ENCODE measurements around the gene MAN2A2. TPM values are rescaled to one million over a fixed set of nuclear protein-coding genes. Genes with fewer than 3 reads are reported as not detected.

Gene MAN2A2
- total RNA-seq, 1 donor from 2014 or later = 94.0 TPM

Other genes with a start within 250 kb of the MAN2A2 start
- 1.5 TPM for gene BLM, start 186.0 kb upstream of the MAN2A2 start, total RNA-seq
- 104 TPM for gene FURIN, start 34.7 kb upstream of the MAN2A2 start, total RNA-seq
- gene FES, start 18.8 kb upstream of the MAN2A2 start, total RNA-seq = 48.0 TPM
- 12.4 TPM for gene HDDC3, start 29.2 kb downstream of the MAN2A2 start, total RNA-seq
- gene UNC45A, start 32.0 kb downstream of the MAN2A2 start, total RNA-seq = 60.9 TPM
- gene RCCD1, start 51.6 kb downstream of the MAN2A2 start, total RNA-seq = 8.6 TPM
- 4.6 TPM for gene PRC1, start 91.2 kb downstream of the MAN2A2 start, total RNA-seq
- gene VPS33B, start 119.3 kb downstream of the MAN2A2 start, total RNA-seq = 14.3 TPM
- 0.87 TPM for gene SV2B, start 197.0 kb downstream of the MAN2A2 start, total RNA-seq

Measured in upper lobe of right lung (tissue), 1 donor.